ENCODE data around the gene ZMIZ1.

The ZMIZ1 gene

DNA sequence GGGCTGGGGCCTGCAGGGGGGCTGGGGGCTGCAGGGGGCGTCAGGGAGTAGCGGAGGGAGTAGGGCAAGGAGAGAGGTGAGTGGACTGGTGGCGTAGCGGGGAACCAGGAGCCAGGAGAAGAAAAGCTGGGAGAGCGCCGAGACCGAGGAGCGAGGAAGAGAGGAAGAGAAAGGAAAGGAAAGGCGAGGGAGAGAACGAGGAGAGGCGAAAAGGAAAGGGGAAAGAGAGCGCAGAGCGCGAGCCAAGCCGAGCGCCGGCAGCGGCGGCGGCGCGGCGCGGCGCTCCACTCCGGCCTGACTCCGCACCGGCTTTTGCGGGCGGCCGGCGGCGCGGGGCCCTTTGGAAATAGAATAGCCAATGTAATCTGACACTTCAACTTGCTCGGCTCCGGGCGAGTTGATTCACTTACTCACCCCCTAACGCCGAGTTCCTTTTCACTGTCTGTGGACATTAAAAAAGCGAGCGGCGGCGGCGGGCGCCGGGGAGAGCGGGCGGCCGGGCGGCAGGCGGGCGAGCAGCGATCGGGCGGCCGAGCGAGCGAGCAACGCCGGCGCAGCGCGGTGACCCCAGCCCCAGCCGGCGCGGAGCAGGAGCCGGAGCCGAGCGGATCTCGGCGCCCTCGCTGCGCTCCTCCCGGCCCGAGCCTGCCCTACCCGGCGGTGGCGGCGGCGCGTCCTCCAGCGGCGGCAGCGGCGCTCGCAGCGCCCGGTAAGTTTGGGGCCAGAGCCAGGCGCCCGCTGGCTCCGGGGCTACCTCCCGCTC, at the start of gene ZMIZ1:
Gene ZMIZ1, plus strand, starts transcription at position 405 of the 763 bp plus-strand sequence. CDS start 132,667 bp downstream, outside the sequence.
- no peak for FAIRE-seq
- DNase-seq (ENCODE audit: low spot score): peak; percentile 90

GRCh38 chr10:79019441-79020014, 49.2 kb upstream of the ZMIZ1 start:
- FAIRE-seq (no peak), DNase-seq (ENCODE audit: low spot score) (no peak)

DNA sequence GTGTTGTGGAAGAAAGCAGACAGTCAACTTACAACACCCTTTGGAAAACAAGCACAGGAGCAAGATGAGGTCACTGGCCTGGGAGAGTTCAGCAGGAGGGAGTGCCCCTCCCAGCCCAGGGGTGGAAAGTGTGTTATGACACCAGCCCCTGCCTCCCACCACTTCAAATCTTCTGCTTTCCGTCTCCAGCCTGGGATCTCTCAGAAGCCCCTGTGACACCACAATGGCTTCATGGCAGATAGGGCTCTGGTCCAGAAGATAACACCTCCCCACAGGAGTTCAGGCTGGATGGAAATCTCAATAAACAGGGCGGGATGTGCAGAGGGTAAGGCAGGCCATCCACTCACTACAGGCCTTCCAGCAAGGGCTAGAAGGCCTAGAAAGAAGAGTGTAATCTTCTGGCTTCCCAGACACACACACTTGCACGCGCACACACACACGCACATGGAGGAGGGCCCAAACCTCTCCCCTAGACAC, 48.7 kb upstream of the ZMIZ1 start:
- FAIRE-seq (no peak), DNase-seq (ENCODE audit: low spot score) (no peak)

GRCh38 chr10:79020605-79021004, 48.2 kb upstream of the ZMIZ1 start:
- no peak for FAIRE-seq

DNA sequence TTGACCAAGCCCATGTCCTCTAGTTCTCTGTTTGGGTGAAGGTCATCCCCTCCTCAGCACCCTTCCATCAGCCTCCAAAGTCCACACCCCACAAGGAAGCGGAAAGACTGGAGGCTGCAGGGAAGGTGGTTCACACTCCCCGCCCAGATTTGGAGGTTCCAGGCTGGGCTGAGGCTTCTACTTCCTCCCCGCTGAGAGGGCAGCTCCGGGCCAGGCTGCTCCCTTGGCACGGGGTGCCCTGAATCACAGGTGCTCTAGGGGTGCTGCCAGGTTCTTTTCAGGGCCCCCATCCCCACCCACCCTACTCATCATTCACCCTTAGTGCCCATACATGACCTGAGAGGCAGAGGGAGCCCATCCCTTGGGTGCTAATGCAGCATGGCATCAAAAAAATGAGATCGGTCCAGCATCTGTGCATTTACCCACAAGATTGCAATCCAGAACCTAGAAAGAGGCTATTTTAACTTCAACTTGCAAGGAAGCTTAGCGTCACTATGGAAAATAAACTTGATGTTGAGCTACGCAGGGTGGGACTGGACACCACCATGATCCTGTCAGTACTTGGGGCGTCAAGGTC, 47.3 kb upstream of the ZMIZ1 start:
- FAIRE-seq (no peak), DNase-seq (ENCODE audit: low spot score) (no peak)

More at GRCh38 chr10:79020605-79021004, 48.2 kb upstream of the ZMIZ1 start:
- DNase-seq (ENCODE audit: low spot score): no peak

GRCh38 chr10:79021948-79022499, 46.7 kb upstream of the ZMIZ1 start:
- FAIRE-seq (no peak), DNase-seq (ENCODE audit: low spot score) (no peak)

GRCh38 chr10:79022565-79023230, 46.1 kb upstream of the ZMIZ1 start:
- DNase-seq (ENCODE audit: low spot score) (no peak), FAIRE-seq (no peak)

DNA sequence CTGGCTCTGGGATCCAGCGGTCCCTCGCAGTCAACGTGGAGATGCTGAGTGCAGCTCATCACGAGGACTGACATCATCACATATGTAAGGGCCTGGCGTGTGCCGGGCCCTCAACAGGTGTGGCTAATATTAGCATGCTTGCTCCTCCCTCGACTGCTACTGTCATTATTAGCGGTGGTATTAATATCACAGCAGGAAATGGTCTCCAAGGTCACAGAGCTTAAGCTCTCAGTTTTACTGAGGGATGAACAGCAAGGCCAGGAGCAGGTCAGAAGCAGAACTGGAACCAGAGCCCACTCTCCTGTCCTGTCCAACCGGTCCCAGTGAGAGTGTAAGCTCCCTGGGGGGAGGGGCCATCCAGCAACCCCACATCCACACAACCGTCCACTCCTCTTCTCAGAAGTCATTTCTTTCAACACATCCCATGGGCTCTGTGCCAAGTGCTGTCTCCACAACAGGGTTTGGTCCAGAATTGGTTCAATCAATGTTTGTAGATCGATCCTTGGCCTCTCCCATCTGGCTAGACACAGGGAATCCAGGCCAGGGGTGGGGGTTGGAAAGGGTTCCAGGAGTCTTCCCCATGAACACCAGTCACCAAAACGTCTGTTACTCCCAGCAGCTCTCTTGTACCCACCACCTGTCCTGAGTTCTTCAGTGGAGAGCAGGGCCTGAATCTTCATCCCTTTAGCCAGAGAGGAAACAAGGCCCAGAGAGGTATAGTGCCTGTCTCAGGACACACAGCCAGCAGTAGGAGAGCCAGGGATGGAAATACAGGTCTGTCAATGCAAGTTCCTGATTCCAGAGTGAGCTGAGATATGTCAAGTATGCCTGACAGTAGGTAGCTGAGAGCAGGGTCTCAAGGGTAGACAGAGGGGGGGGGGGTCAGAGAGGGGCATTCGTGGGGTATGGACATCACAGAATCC, 45.3 kb upstream of the ZMIZ1 start:
- no peak for FAIRE-seq
- no peak for DNase-seq (ENCODE audit: low spot score)

DNA sequence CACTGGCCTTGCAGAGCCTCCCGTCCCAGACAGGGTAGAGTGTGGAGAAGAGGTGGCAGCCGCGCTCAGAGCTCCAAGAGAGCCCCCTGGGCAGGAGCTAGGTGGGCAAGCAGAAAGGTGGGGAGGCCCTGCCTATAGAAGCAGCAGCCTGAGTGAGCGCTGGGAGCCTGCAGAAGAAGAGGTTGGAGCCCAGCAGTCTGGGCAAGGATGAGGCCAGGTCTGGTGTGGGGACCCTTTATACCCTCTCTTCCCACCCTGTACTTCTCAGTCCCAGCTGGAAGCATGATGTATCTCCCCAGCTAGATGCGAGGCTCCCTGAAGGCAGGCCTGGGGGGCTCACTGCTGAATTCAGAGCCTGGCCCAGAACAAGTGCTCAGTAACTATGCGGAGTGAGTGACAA, 44.5 kb upstream of the ZMIZ1 start:
- no peak for FAIRE-seq

GRCh38 chr10:79024720-79025198, 44.0 kb upstream of the ZMIZ1 start:
- FAIRE-seq: no peak
- DNase-seq (ENCODE audit: low spot score): no peak

More for the DNA sequence above, 44.5 kb upstream of the ZMIZ1 start:
- DNase-seq (ENCODE audit: low spot score): no peak

GRCh38 chr10:79025199-79025832, 43.5 kb upstream of the ZMIZ1 start:
- FAIRE-seq: no peak
- DNase-seq (ENCODE audit: low spot score): no peak

- no peak for FAIRE-seq
- no peak for DNase-seq (ENCODE audit: low spot score)
These were observed 42.4 kb upstream of the ZMIZ1 start for GRCh38 chr10:79026341-79026761.

GRCh38 chr10:79026806-79027146, 42.0 kb upstream of the ZMIZ1 start:
- FAIRE-seq (no peak), DNase-seq (ENCODE audit: low spot score) (no peak)

DNA sequence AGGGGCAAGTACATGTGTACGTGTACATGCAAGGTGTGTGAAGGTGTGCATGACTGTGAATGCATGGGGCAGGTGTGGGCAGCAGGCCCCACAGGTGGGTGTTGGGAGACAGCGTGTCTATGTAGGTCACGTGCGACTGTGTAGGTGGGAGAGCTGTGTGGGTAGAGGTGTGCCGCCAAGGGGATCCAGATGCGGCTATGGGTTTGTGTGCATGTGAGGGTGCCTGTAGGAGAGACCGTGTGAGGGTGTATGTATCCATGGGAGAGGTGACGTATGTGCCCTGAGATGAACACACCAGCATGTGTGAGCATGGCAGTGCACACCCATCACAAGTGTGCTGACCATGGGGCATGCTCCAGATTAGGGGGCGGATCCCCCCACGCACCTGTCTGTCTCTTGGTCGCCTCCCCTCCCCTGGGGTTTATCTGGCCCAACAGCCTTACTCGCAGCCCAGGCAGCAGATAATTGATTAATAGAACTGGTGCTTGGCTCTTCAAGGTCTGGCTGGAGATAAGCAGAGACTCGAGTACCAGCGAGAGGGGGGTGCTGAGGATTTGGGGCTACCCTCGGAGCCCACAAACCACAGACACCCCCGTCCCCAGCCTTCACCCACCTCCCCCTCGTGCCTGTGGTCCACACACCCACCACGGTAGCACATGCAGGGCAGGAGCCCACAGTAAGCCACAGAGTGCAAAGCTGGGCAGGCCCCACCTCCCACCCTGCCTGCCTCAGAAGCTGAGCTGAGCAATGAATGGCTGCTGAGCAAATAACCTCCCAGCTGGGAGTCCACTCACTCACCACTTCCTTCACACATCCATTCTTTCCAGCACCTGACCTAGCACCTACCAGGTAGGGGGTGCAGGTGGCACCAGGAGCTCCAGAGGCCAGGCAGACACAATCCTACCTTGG, 41.4 kb upstream of the ZMIZ1 start:
- FAIRE-seq (no peak), DNase-seq (ENCODE audit: low spot score) (no peak)

- no peak for DNase-seq (ENCODE audit: low spot score)
These were observed 40.7 kb upstream of the ZMIZ1 start for GRCh38 chr10:79028056-79028430.

GRCh38 chr10:79028451-79029010, 40.2 kb upstream of the ZMIZ1 start:
- DNase-seq (ENCODE audit: low spot score): no peak
- no peak for FAIRE-seq

More at GRCh38 chr10:79028056-79028430, 40.7 kb upstream of the ZMIZ1 start:
- no peak for FAIRE-seq

DNA sequence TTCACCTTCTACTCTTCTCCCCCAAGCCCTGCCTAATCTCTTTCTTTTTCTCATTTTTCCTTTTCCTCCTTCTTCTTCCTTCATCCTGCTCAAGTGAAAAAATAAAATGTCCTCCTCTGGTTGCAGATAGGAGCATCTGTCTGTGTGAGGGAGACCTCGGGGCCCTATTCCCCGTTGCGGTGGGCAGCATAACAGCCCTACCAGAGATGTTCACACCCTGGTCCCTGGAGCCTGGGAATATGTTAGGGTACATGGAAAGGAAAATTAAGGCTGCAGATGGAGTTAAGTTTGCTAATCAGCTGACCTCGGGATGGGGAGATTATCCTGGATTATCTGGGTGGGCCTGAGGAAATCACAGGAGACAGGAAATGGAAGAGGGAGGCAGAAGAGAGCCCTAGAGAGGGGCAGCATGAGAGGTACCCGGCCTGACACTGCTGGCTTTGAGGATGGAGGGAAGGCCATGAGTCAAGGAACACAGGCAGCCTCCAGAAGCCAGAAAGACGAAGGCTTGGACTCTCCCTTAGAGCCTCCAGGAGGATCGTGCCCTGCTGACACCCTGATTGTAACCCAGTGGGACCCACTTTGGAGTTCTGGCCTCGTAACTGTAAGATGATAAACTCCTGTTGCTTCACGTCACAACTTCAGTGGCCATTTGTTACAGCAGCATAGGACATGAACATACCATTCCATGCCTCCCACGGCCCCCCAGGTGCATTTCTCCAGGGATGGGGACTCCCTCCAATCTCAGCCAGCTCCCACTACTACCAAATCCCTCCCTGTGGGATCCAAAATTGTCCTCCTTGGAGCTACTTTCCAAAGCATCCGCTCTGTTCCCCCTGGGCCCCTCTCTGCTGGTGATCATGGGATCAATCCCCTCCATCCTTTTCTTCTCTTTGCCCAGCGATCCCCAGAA, 39.0 kb upstream of the ZMIZ1 start:
- FAIRE-seq (no peak), DNase-seq (ENCODE audit: low spot score) (no peak)

DNA sequence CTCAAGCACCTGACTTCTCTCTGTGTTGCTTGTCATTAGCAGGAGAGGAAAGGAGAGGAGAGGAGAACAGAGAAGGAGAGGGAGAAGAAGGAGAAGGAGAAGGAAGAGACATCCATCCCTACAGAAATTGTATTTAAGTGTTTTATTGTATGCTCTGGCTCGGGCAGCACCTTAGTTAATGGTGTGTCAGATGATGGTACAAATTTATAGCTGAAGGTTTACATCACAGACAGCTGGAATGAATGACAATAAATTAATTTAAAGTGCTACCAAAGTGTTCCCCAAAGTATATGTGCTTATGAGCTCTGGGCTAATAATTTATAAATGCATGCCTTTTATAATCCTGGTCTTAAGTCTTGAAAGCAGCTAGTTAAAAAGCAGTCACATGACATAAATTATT, 38.1 kb upstream of the ZMIZ1 start:
- DNase-seq (ENCODE audit: low spot score): no peak
- FAIRE-seq: no peak

All from RCC 7860 (cell line).